ENCODE results near the gene FAM171A2.
"Not testable (repeated sequence)": the region's sequence is repeated elsewhere in the genome, so short reads cannot be mapped to it uniquely, and the experiment has no call there.

Gene FAM171A2

DNA sequence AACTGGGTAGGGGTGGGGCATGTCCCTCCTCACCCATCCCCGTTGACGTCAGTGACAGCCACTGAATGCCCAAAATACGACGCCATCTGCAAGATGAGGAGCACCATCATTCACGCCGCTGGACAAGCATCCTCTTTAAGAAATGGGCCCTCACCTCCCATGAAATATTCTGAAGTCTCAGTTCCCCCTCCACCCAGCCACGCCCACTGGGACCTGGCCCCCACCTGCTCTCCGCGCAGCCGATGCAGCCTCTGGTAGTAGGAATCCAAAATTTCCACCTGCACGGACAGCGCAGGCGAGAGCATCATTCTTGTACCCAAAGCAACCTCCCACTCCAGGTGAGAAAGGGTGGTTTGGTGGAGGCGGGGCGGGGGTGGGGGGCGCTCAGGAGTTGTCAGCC, 20.2 kb upstream of the FAM171A2 start:
- no peak for DNase-seq (ENCODE audit: low read depth in 2 of 2)

DNA sequence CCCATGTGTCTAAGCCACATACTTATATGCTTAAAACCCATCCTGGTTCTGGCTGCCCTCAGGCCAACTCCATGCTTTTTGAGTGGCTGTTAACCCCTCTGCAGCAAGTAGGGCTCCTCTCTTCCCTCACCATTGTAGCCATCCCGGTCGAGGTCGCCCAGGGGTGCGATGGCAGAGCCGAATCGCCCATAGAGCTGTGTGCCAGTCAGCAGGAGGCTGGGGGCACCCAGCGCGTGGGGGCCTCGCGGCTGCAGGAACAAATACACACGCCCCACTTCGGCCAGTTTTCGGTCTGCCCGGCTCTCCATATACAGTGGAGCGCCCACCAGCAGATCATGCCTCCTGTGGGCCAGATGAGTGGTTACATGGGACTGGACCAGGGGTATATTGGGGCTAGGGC, 19.7 kb upstream of the FAM171A2 start:
- no peak for DNase-seq (ENCODE audit: low read depth in 2 of 2)

DNA sequence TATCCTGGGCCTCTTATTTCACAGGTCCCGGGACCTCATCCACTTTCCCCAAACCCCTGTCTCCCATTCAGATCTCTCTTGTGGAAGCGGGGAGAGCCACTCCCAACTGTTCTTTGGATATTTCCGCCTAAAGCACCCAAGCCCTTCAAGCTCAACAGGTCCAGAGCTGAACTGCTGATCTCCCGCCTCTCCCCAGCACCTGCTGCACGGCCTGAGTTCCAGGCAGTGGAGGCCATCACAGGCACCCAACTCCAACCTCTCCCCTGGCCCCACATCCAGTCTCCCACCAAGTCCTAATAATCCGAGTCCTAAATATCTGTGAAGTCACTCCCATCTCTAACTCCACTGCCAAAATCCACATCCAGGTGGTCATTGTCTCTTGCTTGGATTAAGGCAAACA, 19.3 kb upstream of the FAM171A2 start:
- no peak for DNase-seq (ENCODE audit: low read depth in 2 of 2)

DNA sequence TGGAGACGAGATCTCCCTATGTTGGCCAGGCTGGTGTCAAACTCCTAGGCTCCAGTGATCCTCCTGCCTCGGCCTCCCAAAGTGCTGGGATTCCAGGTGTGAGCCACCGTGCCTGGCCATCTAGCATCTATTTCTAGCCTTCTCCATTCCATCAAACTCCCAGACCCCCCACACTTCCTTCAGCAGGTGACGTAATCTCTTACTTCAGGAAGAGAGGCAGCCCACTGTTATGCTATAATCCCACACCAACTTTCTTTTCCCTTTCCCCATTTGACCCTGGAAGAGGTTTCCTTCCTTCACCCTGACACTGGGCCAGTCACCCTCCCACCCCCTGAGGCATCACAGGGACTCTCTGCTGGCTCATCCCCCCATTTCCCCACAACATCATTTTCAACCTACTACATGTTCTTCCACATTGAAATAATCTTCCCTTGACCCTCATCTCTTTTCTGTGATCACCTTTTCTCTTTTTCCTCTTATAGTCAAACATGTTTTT, 18.2 kb upstream of the FAM171A2 start:
- DNase-seq (ENCODE audit: low read depth in 2 of 2) = no peak

DNA sequence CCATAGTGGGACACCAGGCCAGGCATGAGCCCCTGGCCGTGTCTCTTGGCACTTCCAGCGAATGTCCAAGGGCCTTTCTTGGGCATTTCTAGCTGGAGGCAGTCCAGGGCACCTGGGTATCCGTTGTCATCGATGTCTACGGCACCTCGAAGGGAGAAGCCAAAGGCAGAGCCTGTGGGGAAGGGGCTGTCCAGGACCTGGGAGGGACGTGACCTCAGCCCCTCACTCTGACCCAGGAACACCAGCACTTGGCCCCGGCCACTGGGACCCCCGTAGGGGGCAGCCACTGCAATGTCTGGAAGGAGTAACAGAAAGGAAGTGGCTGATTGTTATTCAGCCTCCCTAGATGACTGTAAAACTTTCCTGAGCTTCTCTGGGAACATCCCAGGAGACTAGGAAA, 17.1 kb upstream of the FAM171A2 start:
- no peak for DNase-seq (ENCODE audit: low read depth in 2 of 2)

DNA sequence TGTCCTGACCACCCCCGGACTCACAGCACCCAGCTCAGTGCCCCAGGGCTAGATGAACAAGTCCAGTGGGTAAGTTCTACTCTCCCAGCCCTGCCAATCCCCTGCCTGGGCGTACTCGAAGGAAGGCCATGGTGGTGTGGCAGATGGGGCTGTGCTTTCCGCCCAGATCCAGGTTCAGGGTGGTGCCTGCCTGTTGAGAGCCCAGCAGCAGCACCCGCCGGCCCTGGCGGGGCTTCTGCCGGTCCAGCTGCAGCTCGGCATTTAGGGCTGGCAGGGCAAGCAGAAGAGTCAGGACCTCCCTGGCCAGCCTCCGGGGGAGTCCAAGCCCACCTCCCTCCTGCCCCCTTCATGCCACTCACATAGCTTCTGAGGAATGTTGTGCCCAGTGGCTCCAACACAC, 16.2 kb upstream of the FAM171A2 start:
- no peak for DNase-seq (ENCODE audit: low read depth in 2 of 2)

DNA sequence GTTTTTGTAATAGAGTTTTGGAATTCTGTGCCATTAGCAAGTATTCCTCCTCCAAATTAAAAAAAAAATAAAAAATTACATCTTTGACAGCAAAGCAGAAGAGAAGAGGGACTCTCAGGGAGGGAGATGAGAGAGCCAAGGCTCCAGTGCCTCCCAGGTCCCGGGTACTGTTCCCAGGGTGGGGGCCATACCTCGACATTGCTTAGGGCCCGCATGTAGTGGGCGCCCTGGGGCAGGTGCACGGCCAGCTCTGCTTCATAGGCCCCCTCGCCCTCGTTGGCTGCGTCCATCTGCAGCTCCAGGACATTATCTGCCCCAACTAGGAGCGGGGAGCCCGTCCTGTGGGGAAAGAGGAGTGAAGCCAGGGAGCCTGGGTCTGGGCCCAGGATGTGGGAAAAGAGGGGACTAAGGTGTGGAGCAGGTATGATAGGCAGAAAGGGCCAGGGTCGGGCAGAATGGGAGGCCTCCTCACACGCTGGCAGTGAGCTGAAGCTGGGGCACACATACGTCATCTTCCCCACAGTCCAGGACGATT, 14.6 kb upstream of the FAM171A2 start:
- no peak for DNase-seq (ENCODE audit: low read depth in 2 of 2)

DNA sequence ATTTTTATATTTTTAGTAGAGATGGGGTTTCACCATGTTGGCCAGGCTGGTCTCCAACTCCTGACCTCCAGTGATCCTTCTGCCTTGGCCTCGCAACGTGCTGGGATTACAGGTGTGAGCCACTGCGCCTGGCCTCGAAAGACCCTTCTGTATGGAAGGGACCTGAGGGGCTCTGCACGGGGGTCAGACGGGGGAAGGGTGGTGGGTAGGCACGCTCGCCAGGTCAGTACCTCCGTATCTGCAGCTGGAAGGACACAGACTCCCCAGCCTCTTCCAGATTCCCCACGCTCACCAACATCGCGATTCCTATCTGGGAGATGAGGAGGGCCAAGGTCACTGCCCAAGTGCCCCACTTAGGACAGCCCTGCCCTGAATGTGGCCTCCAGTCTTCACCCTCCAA, 13.1 kb upstream of the FAM171A2 start:
- no peak for DNase-seq (ENCODE audit: low read depth in 2 of 2)

DNA sequence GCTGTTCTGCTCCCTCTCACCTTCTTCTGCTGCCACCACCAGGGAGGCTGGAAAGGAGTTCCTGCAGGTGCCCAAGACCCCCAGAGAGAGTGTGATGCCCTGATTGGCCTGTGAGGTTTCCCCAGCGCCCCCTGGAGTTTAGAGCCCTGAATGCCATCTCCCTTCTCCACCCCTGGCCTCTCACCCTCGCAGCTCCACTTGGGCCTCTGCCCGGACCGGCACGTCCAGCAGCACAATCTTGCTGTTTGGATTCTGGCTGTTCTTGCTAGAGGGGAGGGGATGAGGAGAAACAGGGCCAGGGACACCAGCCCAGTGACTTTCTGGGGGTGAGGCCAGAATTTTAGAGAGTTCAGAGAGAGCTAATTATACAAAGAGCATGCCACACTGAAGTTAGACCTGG, 12.5 kb upstream of the FAM171A2 start:
- DNase-seq (ENCODE audit: low read depth in 2 of 2) = no peak

DNA sequence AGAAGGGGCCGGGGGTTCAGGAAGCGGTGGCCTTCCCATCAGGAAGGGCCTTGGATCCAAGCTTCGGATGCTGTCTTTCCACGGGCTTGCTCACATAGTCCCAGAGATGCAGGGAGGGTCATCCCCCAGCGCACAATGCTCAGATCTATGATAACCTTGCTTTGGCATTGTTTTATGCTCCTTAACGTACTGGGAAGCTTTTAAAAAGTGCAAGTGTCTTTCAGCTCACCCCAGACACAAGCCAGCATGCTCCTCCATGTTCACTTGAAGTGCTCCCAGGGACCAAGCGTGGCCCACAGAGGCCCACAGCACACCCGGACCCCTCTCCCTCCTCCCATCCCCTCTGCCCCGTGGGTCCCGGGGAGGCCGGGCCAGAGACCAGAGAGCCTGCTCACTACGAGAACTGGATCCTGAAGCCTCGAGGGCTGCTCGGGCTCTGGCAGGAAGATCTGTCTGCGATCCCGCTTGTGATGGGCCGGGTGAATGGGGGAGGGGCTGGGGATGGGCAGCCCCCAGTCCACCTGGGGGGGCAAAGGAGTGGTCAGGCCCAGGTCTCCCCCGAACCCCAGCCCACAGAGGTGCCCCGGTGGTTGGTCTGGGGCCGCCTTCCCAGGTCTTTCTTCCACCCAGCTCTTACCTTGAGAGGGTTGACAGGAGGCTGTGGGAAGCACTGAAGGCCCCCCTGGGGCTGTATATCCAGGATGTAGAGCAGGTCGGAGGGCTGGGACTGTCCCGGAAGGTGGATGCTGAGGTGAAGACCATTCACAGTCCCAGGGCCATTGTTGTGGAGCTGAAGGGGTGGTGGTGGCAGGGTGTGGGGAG, 11.8 kb upstream of the FAM171A2 start:
- no peak for DNase-seq (ENCODE audit: low read depth in 2 of 2)

DNA sequence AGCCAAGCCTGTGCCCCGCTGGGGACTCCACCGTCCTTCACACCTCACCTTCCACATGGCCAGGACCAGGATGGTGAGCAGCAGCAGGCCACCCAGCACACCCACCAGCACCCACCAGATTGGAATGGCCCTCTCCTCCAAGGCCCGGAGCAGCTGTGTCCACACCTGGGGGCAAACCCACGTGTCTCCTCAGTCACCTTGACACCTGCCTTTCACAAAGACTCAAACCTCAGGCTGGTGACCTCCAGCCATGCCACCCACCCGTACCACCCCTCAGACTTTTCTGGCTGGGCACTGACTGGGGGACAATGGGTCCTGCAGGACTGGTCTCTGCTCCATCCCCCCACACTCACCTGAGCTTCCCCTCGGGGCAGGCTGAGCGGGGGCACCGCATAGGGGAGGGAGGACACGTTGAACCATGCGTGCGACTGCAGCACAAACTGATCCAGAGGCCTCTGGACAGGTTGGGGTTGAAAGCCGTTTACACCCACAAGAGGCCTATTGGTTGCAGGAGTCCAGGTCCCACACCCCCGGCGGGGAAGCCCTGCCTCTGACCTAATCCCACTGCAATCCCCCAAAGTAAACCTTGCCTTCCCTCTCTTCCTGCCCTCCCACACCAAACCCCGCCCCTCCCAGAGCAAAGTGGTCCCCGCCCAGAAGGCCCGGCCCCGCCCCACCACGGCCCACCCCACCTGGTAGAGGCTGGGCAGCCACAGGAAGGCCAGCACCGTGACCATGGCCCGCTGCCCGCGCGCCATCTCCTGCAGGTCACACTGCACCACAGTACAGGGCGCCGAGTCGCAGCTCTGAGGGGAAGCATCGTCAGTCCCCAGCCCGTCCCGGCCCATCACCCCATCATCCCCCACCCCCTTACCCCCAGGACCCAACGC, 10.9 kb upstream of the FAM171A2 start:
- DNase-seq (ENCODE audit: low read depth in 2 of 2) = no peak

DNA sequence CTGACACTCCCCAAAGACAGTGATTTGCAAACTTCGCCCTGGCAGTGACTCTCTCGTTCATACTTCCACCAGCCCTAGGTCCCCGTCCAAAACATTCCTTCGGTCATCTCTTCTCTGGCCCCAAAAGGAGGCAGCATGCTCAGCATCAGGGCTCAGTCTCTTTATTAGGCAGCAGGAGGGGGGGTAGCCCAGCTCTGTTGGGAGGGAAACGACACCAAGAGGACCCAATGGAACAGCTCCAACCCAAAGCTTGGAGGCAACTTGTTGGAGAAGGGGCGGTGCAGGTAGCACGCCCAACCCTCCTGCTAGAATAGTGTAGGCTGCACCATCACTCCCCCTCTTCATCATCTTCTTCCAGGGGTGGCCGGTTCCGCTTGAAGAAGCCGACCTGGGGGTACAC, 8.4 kb upstream of the FAM171A2 start:
- no peak for DNase-seq (ENCODE audit: low read depth in 2 of 2)

DNA sequence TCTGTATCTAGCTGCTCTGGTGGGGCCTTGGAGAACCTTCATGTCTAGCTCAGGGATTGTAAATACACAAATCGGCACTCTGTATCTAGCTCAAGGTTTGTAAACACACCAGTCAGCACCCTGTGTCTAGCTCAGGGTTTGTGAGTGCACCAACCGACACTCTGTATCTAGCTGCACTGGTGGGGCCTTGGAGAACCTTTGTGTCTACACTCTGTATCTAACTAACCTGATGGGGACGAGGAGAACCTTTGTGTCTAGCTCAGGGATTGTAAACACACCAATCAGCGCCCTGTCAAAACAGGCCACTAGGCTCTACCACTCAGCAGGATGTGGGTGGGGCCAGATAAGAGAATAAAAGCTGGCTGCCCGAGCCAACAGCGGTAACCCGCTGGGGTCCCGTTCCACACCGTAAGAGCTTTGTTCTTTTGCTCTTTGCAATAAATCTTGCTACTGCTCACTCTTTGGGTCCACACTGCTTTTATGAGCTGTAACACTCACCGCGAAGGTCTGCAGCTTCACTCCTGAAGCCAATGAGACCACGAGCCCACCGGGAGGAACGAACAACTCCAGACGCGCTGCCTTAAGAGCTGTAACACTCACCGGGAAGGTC, 5.9 kb upstream of the FAM171A2 start:
- DNase-seq (ENCODE audit: low read depth in 2 of 2) = not testable (repeated sequence)

DNA sequence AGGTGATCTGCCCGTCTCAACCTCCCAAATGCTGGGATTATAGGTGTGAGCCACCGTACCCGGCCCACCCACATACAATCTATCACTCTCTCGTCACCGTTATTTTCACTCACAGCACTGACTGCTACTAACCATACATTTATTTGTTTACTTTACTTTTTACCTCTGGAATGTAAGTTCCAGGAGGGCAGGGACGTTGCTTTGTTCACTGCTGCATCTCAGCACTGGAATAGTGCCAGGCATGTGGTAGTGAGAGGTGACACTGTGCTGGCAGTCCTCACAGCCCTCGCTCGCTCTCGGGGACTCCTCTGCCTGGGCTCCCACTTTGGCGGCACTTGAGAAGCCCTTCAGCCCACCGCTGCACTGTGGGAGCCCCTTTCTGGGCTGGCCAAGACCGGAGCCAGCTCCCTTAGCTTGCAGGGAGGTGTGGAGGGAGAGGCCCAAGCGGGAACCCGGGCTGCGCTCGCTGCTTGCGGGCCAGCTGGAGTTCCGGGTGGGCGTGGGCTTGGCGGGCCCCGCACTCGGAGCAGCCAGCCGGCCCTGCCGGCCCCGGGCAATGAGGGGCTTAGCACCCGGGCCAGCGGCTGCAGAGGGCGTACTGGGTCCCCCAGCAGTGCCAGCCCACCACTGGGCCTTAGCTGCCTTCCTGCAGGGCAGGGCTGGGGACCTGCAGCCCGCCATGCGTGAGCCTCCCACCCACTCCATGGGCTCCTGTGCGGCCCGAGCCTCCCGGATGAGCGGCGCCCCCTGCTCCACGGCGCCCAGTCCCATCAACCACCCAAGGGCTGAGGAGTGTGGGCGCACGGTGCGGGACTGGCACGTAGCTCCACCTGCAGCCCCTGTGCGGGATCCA, 5.0 kb upstream of the FAM171A2 start:
- not testable (repeated sequence) for DNase-seq (ENCODE audit: low read depth in 2 of 2)

DNA sequence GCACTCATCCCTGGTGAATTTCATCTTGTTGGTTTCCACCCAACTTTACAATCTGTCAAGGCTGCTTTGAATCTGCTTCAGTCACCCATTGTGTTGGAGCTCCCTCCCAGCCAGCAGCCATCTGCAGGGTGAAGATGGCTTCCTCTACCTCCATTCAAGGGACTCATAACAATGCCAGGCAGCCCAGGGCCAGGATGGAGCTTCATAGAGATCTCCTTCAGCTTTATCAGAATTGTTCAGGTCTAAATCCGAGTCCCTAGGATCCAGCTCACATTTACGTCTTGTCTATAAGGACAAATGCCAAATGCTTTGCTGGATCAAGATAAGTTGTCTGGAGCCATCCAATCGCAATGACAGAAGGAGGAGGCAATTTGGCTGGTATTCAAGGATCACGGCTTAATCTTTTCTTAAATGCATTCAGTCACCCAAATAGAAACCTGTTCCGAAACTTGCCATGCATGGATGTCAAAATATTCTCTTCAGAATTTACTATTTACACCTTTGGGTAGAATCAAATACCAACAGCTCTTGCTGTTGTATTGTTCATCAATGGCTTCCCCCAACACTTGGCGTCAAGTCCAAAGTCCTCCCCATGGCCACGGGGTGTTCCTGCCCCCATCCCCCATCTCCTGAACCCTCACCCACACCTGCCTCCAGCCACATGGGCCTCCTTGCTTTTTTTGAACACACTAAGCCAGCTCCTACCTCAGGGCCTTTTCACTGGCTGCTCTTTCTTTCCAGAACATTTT, 3.8 kb upstream of the FAM171A2 start:
- DNase-seq (ENCODE audit: low read depth in 2 of 2) = no peak

DNA sequence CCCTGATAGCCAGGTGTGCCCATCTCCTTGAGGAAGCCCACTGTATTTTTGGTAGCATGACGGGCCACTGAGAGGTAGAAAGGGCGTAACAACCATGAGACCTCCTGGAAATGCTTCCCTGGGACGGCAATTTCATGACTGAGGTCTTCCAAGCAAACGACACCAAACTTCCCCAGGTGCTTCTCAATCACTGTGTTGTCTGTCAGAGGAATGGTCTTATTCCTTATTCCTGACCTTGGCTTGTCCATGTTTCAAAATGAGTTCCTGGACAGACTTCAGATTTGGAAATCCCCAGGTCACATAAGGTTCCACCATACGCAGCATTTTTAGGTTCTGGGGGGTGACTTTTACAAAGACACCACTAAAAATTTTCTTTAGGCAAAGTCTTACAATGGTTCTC, 1.4 kb upstream of the FAM171A2 start:
- not testable (repeated sequence) for DNase-seq (ENCODE audit: low read depth in 2 of 2)

DNA sequence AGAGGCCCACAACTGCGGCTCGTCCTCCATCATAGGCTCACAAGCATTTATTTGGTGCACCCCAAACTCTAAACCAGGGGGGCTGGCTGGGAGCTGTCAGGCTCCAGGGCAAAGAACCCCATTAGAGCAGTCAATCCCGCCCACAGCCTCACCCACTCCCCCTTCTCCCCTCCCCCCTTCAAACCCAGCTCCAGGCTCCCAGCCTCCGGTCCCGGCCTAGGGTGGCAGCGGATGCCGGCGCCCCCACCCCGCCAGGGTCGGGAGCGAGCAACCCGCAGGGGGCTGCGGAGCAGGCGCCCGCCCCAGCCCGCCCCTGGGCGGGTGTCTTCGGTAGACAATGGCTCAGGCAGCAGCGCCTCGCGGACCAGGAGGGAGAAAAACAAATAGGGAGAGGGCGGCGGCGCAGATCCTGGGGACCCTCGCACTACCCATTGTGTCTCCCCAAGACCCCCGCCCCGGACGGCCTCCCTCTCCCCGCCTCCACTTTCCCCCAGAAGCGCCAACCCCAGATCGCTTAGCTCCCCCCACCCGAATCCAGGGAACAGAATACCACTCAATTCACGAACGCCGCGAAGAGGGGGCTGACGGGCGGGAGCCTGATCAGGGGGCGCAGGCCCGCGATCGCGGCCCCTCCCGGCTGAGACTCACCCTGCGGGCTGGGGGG, 572 bp downstream of the FAM171A2 start:
- no peak for DNase-seq (ENCODE audit: low read depth in 2 of 2)

DNA sequence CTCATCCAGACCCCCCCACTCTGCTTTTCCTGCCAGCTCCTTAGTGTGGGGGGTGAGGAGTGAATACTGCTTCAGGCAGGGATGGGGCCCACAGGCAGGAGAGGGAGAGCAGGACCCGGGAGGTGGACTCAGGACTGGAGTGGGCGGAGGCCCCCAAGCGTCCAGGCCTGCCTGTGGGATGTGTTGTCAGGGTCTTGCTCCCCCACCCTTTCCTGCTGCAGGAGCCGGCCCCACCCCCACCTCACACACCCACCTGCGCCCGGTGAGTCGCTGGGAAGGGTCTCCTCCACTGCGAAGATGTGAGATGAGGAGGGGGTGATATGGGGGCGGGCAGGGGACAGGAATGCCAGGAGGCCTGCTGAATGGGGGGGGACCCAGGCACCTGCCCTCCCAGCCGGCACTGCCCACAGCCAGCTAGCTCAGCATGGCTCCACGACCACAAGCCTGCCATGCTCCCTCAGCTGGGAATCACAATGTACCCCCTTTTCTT, 1.1 kb downstream of the FAM171A2 start:
- DNase-seq (ENCODE audit: low read depth in 2 of 2) = no peak

All from stimulated activated CD4-positive, alpha-beta T cell treated with anti-CD3 and anti-CD28 coated beads, Interleukin-1b, Interleukin-23, amount 100 ng/mL, for 1 hour (primary cell).